NCI-H128 (cell line): ENCODE results near the gene SCYL3.
"Not testable (repeated sequence)": the region's sequence is repeated elsewhere in the genome, so short reads cannot be mapped to it uniquely, and the experiment has no call there.

Experiments used
- DNase-seq: peaks from one replicate; lab custom pipeline; 2025; ENCODE audit not compliant: unreplicated experiment; lab: John Stamatoyannopoulos, UW

The SCYL3 gene

GRCh38 chr1:169829671-169830070, 64.0 kb downstream of the SCYL3 start:
- DNase-seq, result no peak

GRCh38 chr1:169824153-169824552, 69.5 kb downstream of the SCYL3 start:
- no peak for DNase-seq

- DNase-seq, result no peak
These were observed 72.2 kb downstream of the SCYL3 start for GRCh38 chr1:169821500-169821899.

GRCh38 chr1:169816617-169817016, 77.1 kb downstream of the SCYL3 start:
- DNase-seq, result no peak

- no peak for DNase-seq
These were observed 79.4 kb downstream of the SCYL3 start for GRCh38 chr1:169814265-169814664.

GRCh38 chr1:169812131-169812530, 81.6 kb downstream of the SCYL3 start:
- DNase-seq, result no peak

GRCh38 chr1:169811418-169812035, 82.2 kb downstream of the SCYL3 start:
- not testable (repeated sequence) for DNase-seq

- DNase-seq, result no peak
These were observed 84.2 kb downstream of the SCYL3 start for GRCh38 chr1:169809370-169810095.

- DNase-seq, result no peak
These were observed 88.8 kb downstream of the SCYL3 start for GRCh38 chr1:169804941-169805340.

GRCh38 chr1:169802888-169803287, 90.8 kb downstream of the SCYL3 start:
- DNase-seq, result no peak
